Measurements from ENCODE around the gene CATSPERD. TPM values are rescaled to one million over a fixed set of nuclear protein-coding genes. Genes with fewer than 3 reads are reported as not detected.
A peak's percentile ranks its signal among the peaks of the same experiment; 100 is the strongest.
"Not testable (repeated sequence)": the region's sequence is repeated elsewhere in the genome, so short reads cannot be mapped to it uniquely, and the experiment has no call there.

Gene CATSPERD
- total and polyA plus RNA-seq, 8 donors: 0.31 to 2.7 (median 1.2) TPM; not detected in 2

GRCh38 chr19:5778402-5778801 lies 58.0 kb downstream of the CATSPERD start:
- H3K36me3 ChIP-seq: peaks cover 0 to 10% of the 10 kb centered on the region in 2 donors
- H3K4me3 ChIP-seq: no peak overlapping the region
- DNase-seq (peak in 1 of 4 donors; percentile 76), ATAC-seq (no peak)
- H3K9me3 ChIP-seq: no peaks in the 10 kb centered on the region
- no peak overlapping the region for H3K27ac ChIP-seq
- H3K4me1 ChIP-seq: no peaks in the 10 kb centered on the region
- H3K27me3 ChIP-seq: peaks cover 0 to 2% of the 10 kb centered on the region in 2 donors
- intact Hi-C loops (cut with DNase I): no loop called here
- no peak for TF ChIP-seq CTCF (IDR thresholded peaks at IDR 0.05)

DNA sequence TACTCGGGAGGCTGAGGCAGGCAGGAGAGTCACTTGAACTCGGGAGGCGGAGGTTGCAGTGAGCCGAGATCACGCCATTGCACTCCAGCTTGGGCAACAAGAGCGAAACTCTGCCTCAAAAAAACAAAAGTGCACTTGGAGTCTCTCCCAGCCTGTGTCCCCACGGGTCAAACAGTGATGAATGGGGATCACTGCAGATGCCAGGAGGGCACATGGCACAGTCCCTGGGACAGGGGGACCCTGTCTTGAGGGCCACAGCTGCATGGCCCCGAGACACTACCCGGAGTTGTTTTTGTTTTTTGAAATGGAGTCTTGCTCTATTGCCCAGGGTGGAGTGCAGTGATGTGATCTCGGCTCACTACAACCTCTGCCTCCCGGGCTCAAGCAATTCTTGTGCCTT lies 60.5 kb downstream of the CATSPERD start:
- H3K4me3 ChIP-seq; ATAC-seq; intact Hi-C loops (cut with DNase I): not testable (repeated sequence)

GRCh38 chr19:5782322-5782721 lies 61.9 kb downstream of the CATSPERD start:
- Histone ChIP-seq H3K27me3 (no peaks in the 10 kb centered on the region), H3K4me3 (no peak overlapping the region), H3K36me3 (peaks cover 0 to 48% of the 10 kb centered on the region in 2 donors), H3K9me3 (no peaks in the 10 kb centered on the region), H3K27ac (no peak overlapping the region), H3K4me1 (no peaks in the 10 kb centered on the region)
- ATAC-seq: no peak
- TF ChIP-seq CTCF (IDR thresholded peaks at IDR 0.05): no peak
- no peak for DNase-seq
- intact Hi-C loops (cut with DNase I): no loop called here

More for the DNA sequence above, 60.5 kb downstream of the CATSPERD start:
- not testable (repeated sequence) for H3K9me3 ChIP-seq, H3K27me3 ChIP-seq, H3K27ac ChIP-seq, DNase-seq, H3K4me1 ChIP-seq
- peaks cover 0 to 34% of the 10 kb centered on the region in 2 donors for H3K36me3 ChIP-seq

DNA sequence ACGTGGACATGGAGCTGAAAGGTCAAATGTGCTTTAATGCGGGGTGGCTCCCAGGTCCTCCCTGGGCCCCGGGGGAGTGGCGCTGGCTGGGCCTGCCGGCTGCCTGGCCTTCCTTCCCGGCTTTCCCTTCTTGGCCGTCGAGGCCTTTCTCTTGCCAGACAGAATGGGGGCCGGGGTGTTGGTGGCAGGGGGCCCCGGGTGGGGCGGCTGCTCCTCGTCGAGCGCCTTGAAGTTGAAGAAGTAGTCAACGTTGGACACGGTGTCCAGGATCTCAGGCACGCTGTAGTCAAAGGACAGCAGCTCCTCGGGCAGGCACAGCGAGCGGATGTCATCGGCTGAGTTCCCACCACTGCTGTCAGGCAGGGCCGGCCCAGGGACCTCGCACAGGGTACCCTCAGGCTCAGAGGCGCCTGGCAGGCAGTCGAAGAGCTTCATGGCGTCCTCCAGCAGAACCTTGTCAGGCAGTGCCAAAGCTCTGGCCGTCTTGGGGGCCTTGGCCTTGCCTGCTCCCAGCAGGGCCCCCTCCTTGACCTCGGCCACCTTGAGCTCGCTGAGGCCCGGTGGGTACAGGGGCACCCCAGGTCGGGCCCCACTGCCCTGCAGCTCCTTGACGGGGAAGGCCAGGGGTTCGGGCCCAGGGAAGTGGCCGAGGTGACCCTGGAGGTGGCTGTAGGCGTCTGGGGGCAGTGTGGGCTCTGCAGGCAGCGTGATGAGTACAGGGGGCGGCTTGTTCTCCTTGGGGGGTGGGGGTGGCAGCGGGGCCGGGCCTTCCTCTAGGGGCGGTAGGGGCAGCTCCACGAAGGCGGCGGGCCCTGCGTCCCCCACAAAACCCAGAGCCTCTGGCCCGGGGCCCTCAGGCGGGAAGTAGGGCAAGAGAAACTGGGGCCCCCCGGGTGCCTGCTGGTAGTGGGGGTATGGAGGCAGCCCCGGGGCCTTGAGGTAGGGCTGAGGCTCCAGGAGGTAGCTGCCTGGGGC lies 62.8 kb downstream of the CATSPERD start:
- no peak for ATAC-seq
- intact Hi-C loops (cut with DNase I): no loop called here
- no peaks in the 10 kb centered on the region for H3K9me3 ChIP-seq
- H3K27me3 ChIP-seq: no peaks in the 10 kb centered on the region
- no peak overlapping the region for H3K4me3 ChIP-seq
- DNase-seq: no peak
- peaks cover 0 to 57% of the 10 kb centered on the region in 2 donors for H3K36me3 ChIP-seq
- H3K27ac ChIP-seq: no peak overlapping the region
- no peaks in the 10 kb centered on the region for H3K4me1 ChIP-seq
- no peak for TF ChIP-seq CTCF (IDR thresholded peaks at IDR 0.05)

DNA sequence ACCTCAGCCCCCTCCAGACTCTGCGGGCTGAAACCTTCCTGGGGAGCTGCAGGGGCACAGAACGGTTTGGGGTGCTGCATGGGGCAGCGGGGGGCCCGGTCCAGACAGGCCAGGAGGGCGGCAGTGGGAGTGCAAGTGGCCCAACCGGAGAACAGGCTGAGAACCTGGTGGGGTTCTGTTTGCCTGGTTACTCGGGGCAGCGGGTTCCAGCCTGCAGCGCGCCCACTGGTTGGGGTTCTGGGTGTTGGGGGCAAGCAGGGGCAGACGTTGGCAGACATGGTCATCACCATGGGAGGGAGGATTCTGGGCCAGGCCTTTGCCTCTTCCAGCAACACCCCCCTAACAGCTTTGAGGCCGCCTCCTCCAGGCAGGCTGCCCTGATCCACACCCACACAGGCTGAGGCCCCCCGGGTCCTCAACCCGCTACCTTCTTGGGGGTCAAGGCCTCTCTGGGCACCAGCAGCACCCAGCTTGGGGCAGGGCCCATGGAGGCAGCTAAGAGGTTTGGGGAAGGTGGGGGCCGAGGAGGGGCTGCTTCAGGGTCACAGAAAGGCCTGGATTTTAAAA lies 64.2 kb downstream of the CATSPERD start, which contains the start of gene PRR22:
Gene PRR22, minus strand, starts transcription at position 166 of the 567 bp plus-strand sequence. Its CDS starts 86 bp downstream, at position 80.
- peaks cover 0 to 71% of the 10 kb centered on the region in 2 donors for H3K36me3 ChIP-seq
- no peak for TF ChIP-seq CTCF (IDR thresholded peaks at IDR 0.05)
- no peak within 1 kb of the TSS for H3K27ac ChIP-seq
- ATAC-seq (no peak), DNase-seq (no peak)
- peaks cover 0 to under 1% of the 10 kb centered on the region in 2 donors for H3K4me1 ChIP-seq
- H3K4me3 ChIP-seq: no peak within 1 kb of the TSS
- intact Hi-C loops (cut with DNase I): no loop called here
- no peaks in the 10 kb centered on the region for H3K9me3 ChIP-seq
- H3K27me3 ChIP-seq: no peaks in the 10 kb centered on the region

All from left lung (tissue), 10 donors.